ENCODE data around the gene ATP10B. TPM values are rescaled to one million over a fixed set of nuclear protein-coding genes. Genes with fewer than 3 reads are reported as not detected.

ATP10B gene
- total and polyA plus RNA-seq, 8 donors = 0.76 to 20.4 (median 4.6) TPM

GRCh38 chr5:160749682-160750081 is 102.3 kb downstream of the ATP10B start:
- DNase-seq (no peak), ATAC-seq (no peak), FAIRE-seq (no peak)
- no peaks in the 10 kb centered on the region for H3K36me3 ChIP-seq
- no peak overlapping the region for H3K27ac ChIP-seq
- no peak overlapping the region for H3K4me3 ChIP-seq
- H3K9me3 ChIP-seq = no peaks in the 10 kb centered on the region
- H3K4me1 ChIP-seq = no peaks in the 10 kb centered on the region
- 83 to 94% methylated on average over 5 of the region's 5 CpGs for WGBS, 2 donors
- intact Hi-C loops (cut with DNase I) = no loop called here
- no peaks in the 10 kb centered on the region for H3K27me3 ChIP-seq
- TF ChIP-seq CTCF (IDR thresholded peaks at IDR 0.05) = no peak

- Histone ChIP-seq H3K4me1 (no peaks in the 10 kb centered on the region), H3K4me3 (no peak overlapping the region), H3K27me3 (no peaks in the 10 kb centered on the region), H3K9me3 (no peaks in the 10 kb centered on the region), H3K27ac (no peak overlapping the region), H3K36me3 (no peaks in the 10 kb centered on the region)
- FAIRE-seq (no peak), DNase-seq (no peak), ATAC-seq (no peak)
- intact Hi-C loops (cut with DNase I) = no loop called here
- no peak for TF ChIP-seq CTCF (IDR thresholded peaks at IDR 0.05)
- 83 to 92% methylated on average over 3 of the region's 3 CpGs for WGBS, 2 donors
Measured at GRCh38 chr5:160749026-160749425, 103.0 kb downstream of the ATP10B start.

GRCh38 chr5:160747987-160748386 is 104.0 kb downstream of the ATP10B start:
- TF ChIP-seq CTCF (IDR thresholded peaks at IDR 0.05) = no peak
- no peak for DNase-seq
- no peak for FAIRE-seq

DNA sequence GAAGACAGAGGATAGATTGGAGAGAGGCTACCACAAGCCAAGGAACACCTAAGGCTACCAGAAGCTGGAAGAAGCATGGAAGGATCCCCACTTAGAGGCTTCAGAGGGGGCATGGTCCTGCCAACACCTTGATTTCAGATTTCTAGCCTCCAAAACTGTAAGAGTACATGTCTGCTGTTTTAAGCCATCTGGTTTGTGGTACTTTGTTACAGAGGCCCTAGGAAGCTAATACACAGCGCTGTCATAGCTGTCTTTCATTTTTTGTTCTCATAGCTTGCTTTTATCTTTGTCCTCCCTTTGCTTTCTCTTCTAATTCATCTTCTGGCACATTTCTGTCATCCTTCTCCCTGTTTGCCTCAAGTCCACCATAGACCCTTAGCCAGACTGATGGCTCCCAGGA is 104.5 kb downstream of the ATP10B start:
- no peak for DNase-seq
- no peak for ATAC-seq
- Histone ChIP-seq H3K4me3 (no peak overlapping the region), H3K4me1 (no peaks in the 10 kb centered on the region), H3K36me3 (no peaks in the 10 kb centered on the region), H3K27ac (no peak overlapping the region), H3K27me3 (no peaks in the 10 kb centered on the region), H3K9me3 (no peaks in the 10 kb centered on the region)
- TF ChIP-seq CTCF (IDR thresholded peaks at IDR 0.05) = no peak
- intact Hi-C loops (cut with DNase I) = no loop called here
- FAIRE-seq = no peak
- 95% methylated on average over 1 of the region's 1 CpG for WGBS, 2 donors

More at GRCh38 chr5:160747987-160748386, 104.0 kb downstream of the ATP10B start:
- ATAC-seq = no peak
- Histone ChIP-seq H3K27ac (no peak overlapping the region), H3K9me3 (no peaks in the 10 kb centered on the region), H3K27me3 (no peaks in the 10 kb centered on the region), H3K36me3 (no peaks in the 10 kb centered on the region), H3K4me1 (no peaks in the 10 kb centered on the region), H3K4me3 (no peak overlapping the region)
- intact Hi-C loops (cut with DNase I) = no loop called here
- 68 to 72% methylated on average over 10 of the region's 10 CpGs for WGBS, 2 donors

- TF ChIP-seq CTCF (IDR thresholded peaks at IDR 0.05) = no peak
- WGBS, 2 donors = 71 to 74% methylated on average over 7 of the region's 7 CpGs
- intact Hi-C loops (cut with DNase I) = no loop called here
Measured at GRCh38 chr5:160744268-160745101, 107.5 kb downstream of the ATP10B start.

More at GRCh38 chr5:160744268-160745101, 107.5 kb downstream of the ATP10B start:
- no peaks in the 10 kb centered on the region for H3K27me3 ChIP-seq
- H3K4me1 ChIP-seq = no peaks in the 10 kb centered on the region
- H3K9me3 ChIP-seq = no peaks in the 10 kb centered on the region
- no peak for FAIRE-seq
- no peak for DNase-seq
- H3K4me3 ChIP-seq = no peak overlapping the region
- no peak overlapping the region for H3K27ac ChIP-seq
- H3K36me3 ChIP-seq = no peaks in the 10 kb centered on the region
- ATAC-seq = no peak

All from pancreas (tissue), 10 donors.